H1 (cell line): ENCODE measurements around the gene DOCK11. TPM values are rescaled to one million over a fixed set of nuclear protein-coding genes. Genes with fewer than 3 reads are reported as not detected.
"Not testable (repeated sequence)": the region's sequence is repeated elsewhere in the genome, so short reads cannot be mapped to it uniquely, and the experiment has no call there.

ENCODE experiments used
- CTCF ChIA-PET: fragments of 300-600 bp; sonication (Branson Sonifier 250); formaldehyde crosslinking; loops from one replicate; lab custom pipeline; 2021; ENCODE audit not compliant: partially characterized antibody; lab: Charles Lee
- POLR2A ChIA-PET: fragments of 300-600 bp; sonication (Branson Sonifier 250); formaldehyde crosslinking; loops from one replicate; lab custom pipeline; 2021; ENCODE audit warnings: inconsistent platforms; ENCODE audit not compliant: partially characterized antibody; lab: Charles Lee
- DNase-seq, 2 experiments: peaks; one replicate each; pipeline versions ENCODE4 v3.0.0 to v3.0.0-alpha.2; 2010 to 2022; ENCODE audit warnings: low spot score in 2 of 2, low read depth in 1 of 2, mixed read lengths in 1 of 2
- FAIRE-seq: peaks from 2 replicates; lab custom pipeline; 2011; peaks lifted over from hg19 to GRCh38; lab: Jason Lieb, UNC
- H2AFZ ChIP-seq: 2 replicates; pipeline ENCODE4 v1.8.1; 2012; ENCODE audit warnings: low read length, inconsistent platforms
- H2AK5ac ChIP-seq: 2 replicates; pipeline ENCODE4 v1.6.1; 2013; ENCODE audit warnings: low read depth, low read length
- H2BK120ac ChIP-seq: replicated peaks from 2 replicates; pipeline ENCODE3; 2013; ENCODE audit warnings: low read depth, low read length, inconsistent platforms
- H2BK12ac ChIP-seq: 2 replicates; pipeline ENCODE4 v1.6.1; 2013; ENCODE audit warnings: low read depth, low read length
- H2BK15ac ChIP-seq: 2 replicates; pipeline ENCODE4 v1.6.1; 2013; ENCODE audit warnings: low read length
- H2BK20ac ChIP-seq: 2 replicates; pipeline ENCODE4 v1.6.1; 2013; ENCODE audit warnings: low read length
- H2BK5ac ChIP-seq: 2 replicates; pipeline ENCODE4 v1.6.1; 2013; ENCODE audit warnings: low read depth, low read length
- H3K14ac ChIP-seq: 2 replicates; pipeline ENCODE4 v1.6.1; 2013; ENCODE audit warnings: inconsistent platforms; ENCODE audit not compliant: insufficient read length
- H3K18ac ChIP-seq: 2 replicates; pipeline ENCODE4 v1.6.1; 2013; ENCODE audit warnings: low read length; ENCODE audit errors: extremely low read depth
- H3K23ac ChIP-seq: 2 replicates; pipeline ENCODE4 v1.6.1; 2013; ENCODE audit warnings: inconsistent platforms; ENCODE audit not compliant: insufficient read length
- H3K23me2 ChIP-seq: 2 replicates; pipeline ENCODE4 v1.6.1; 2013; ENCODE audit warnings: low read depth, low read length
- H3K27ac ChIP-seq: 2 replicates; pipeline ENCODE4 v1.6.1; 2011; ENCODE audit warnings: low read depth, low read length, inconsistent platforms
- H3K27me3 ChIP-seq, 4 experiments: replicated peaks in 1 of 4; 1 replicate in 1 of 4; 2 replicates in 3 of 4; pipeline versions ENCODE4 v1.6.1 to v1.8.1; 2011 to 2013; ENCODE audit warnings: low read length in 3 of 4, mild to moderate bottlenecking in 3 of 4, inconsistent platforms in 2 of 4, mixed read lengths in 2 of 4, moderate library complexity in 1 of 4; ENCODE audit not compliant: control insufficient read depth in 3 of 4, insufficient read depth in 3 of 4; ENCODE audit errors: extremely low read depth in 1 of 4
- H3K36me3 ChIP-seq, 4 experiments: 2 replicates each; pipeline versions ENCODE4 v1.6.1 to v1.8.1; 2011 to 2013; ENCODE audit warnings: mild to moderate bottlenecking in 4 of 4, low read length in 3 of 4, moderate library complexity in 2 of 4, control low read depth in 1 of 4, inconsistent platforms in 1 of 4; ENCODE audit not compliant: insufficient read depth in 4 of 4, control insufficient read depth in 2 of 4
- H3K4ac ChIP-seq: replicated peaks from 2 replicates; pipeline ENCODE3; 2013; ENCODE audit warnings: low read length, low read depth, mixed read lengths, inconsistent platforms; ENCODE audit not compliant: insufficient read length
- H3K4me1 ChIP-seq, 4 experiments: replicated peaks in 1 of 4; 1 replicate in 1 of 4; 2 replicates in 3 of 4; pipeline versions ENCODE4 v1.6.1 to v1.8.1; 2011 to 2013; ENCODE audit warnings: low read length in 3 of 4, inconsistent platforms in 2 of 4, mixed read lengths in 1 of 4; ENCODE audit not compliant: insufficient read depth in 4 of 4, control insufficient read depth in 3 of 4
- H3K4me2 ChIP-seq, 2 experiments: 2 replicates each; pipeline versions ENCODE4 v1.6.1 to v1.8.1; 2011 to 2013; ENCODE audit warnings: low read depth in 2 of 2, low read length in 2 of 2, control low read depth in 1 of 2, inconsistent platforms in 1 of 2, mild to moderate bottlenecking in 1 of 2; ENCODE audit not compliant: insufficient read depth in 1 of 2
- H3K4me3 ChIP-seq, 4 experiments: fragments of 200-600, 300-600 bp in 1 of 4; sonication (generic), shearing (Covaris generic), sonication (Bioruptor Twin) in 1 of 4; 2 replicates each; pipeline versions ENCODE4 v1.5.1 to v1.8.1; 2011 to 2016; ENCODE audit warnings: low read length in 4 of 4, low read depth in 3 of 4, control low read depth in 2 of 4, inconsistent platforms in 2 of 4, mild to moderate bottlenecking in 2 of 4, mixed read lengths in 1 of 4, moderate library complexity in 1 of 4; ENCODE audit not compliant: insufficient read depth in 2 of 4; ENCODE audit errors: extremely low read depth in 1 of 4
- H3K56ac ChIP-seq: replicated peaks from 2 replicates; pipeline ENCODE3; 2013; ENCODE audit warnings: low read depth, mild to moderate bottlenecking, mixed read lengths, low read length, inconsistent platforms; ENCODE audit not compliant: insufficient read length
- H3K79me1 ChIP-seq: 2 replicates; pipeline ENCODE4 v1.6.1; 2013; ENCODE audit warnings: low read depth, low read length, control low read depth
- H3K79me2 ChIP-seq, 2 experiments: 2 replicates each; pipeline versions ENCODE4 v1.6.1 to v1.8.1; 2012 to 2013; ENCODE audit warnings: low read length in 2 of 2, mild to moderate bottlenecking in 2 of 2, inconsistent platforms in 1 of 2; ENCODE audit not compliant: insufficient read depth in 2 of 2, control insufficient read depth in 1 of 2
- H3K9ac ChIP-seq, 4 experiments: replicated peaks in 1 of 4; 1 replicate in 1 of 4; 2 replicates in 3 of 4; pipeline versions ENCODE4 v1.6.1 to v1.8.1; 2011 to 2013; ENCODE audit warnings: low read depth in 3 of 4, low read length in 3 of 4, control low read depth in 2 of 4, mild to moderate bottlenecking in 2 of 4, moderate library complexity in 2 of 4, inconsistent platforms in 1 of 4; ENCODE audit errors: extremely low read depth in 1 of 4
- H3K9me3 ChIP-seq, 2 experiments: 2 replicates each; pipeline versions ENCODE4 v1.6.1 to v1.8.1; 2012 to 2013; ENCODE audit warnings: mild to moderate bottlenecking in 2 of 2, moderate library complexity in 2 of 2, control low read depth in 1 of 2, inconsistent platforms in 1 of 2, low read depth in 1 of 2, low read length in 1 of 2, mixed read lengths in 1 of 2; ENCODE audit not compliant: insufficient read depth in 2 of 2
- H4K20me1 ChIP-seq, 2 experiments: replicated peaks in 1 of 2; 2 replicates each; pipeline versions ENCODE3 to v1.8.1; 2011 to 2013; ENCODE audit warnings: inconsistent platforms in 2 of 2, low read length in 2 of 2, mild to moderate bottlenecking in 1 of 2; ENCODE audit not compliant: insufficient read depth in 2 of 2, control insufficient read depth in 1 of 2
- H4K5ac ChIP-seq: 2 replicates; pipeline ENCODE4 v1.6.1; 2013; ENCODE audit warnings: low read length, low read depth, mixed read lengths, inconsistent platforms; ENCODE audit not compliant: insufficient read length
- H4K8ac ChIP-seq: 2 replicates; pipeline ENCODE4 v1.8.0; 2013; ENCODE audit warnings: mild to moderate bottlenecking, moderate library complexity, low read length, inconsistent platforms; ENCODE audit not compliant: insufficient read depth; ENCODE audit errors: extremely low read depth
- H4K91ac ChIP-seq: replicated peaks from 2 replicates; pipeline ENCODE3; 2013; ENCODE audit warnings: low read length, mixed read lengths, inconsistent platforms; ENCODE audit not compliant: insufficient read length
- WGBS, 2 experiments: shearing (Covaris generic) in 1 of 2; methylation state at CpG; one replicate each; pipeline versions ENCODE4 v1.1.6 to v1.1.7; 2013 to 2015; ENCODE audit warnings: low lambda C conversion rate in 2 of 2, mixed read lengths in 2 of 2, inconsistent platforms in 1 of 2, low coverage in 1 of 2, missing lambda C conversion rate in 1 of 2; ENCODE audit not compliant: insufficient replicate concordance in 2 of 2, insufficient coverage in 1 of 2, insufficient read length in 1 of 2; ENCODE audit errors: extremely low coverage in 1 of 2, missing lambda C conversion rate in 1 of 2; 5-methylcytosine and 5-hydroxymethylcytosine counted together
- polyA plus RNA-seq, 7 experiments: library from polyadenylated mRNA; depleted of rRNA in 3 of 7; stranded (reverse) in 5 of 7; unstranded in 2 of 7; fragments of >200 nt in 5 of 7; fragments of 200-250 nt in 2 of 7; gene quantifications; 1 replicate in 5 of 7; 2 replicates in 1 of 7; 4 replicates in 1 of 7; pipeline versions ENCODE4 v1.2.1 to v1.2.3, GENCODE V29; 2011 to 2013; ENCODE audit warnings: missing spikeins in 2 of 7, mixed read lengths in 2 of 7
- total RNA-seq: library from RNA; stranded (reverse); fragmentation: NEBNext Ultra II Directional; extraction: Animal tissue kit (Norgen Biotek cat#: 25700); gene quantifications from 2 replicates; pipeline ENCODE4 v1.2.1, GENCODE V29; 2021

The DOCK11 gene
- total and polyA plus RNA-seq, 2 of the 8 experiments (the other 6 are each of a cell fraction or from before 2014, with no cell fraction given) = 4.9 to 12.0 TPM

- 100% methylated on average over 1 of the region's 3 CpGs; no CpG with 5 or more reads in 1 of the 2 experiments for WGBS, 2 experiments
- H3K23me2 ChIP-seq, H3K4me3 ChIP-seq, POLR2A ChIA-PET, H2BK15ac ChIP-seq, H3K9ac ChIP-seq, H3K9me3 ChIP-seq, H3K4me1 ChIP-seq, H2BK120ac ChIP-seq, H2BK12ac ChIP-seq, H3K23ac ChIP-seq, H2AFZ ChIP-seq, H3K56ac ChIP-seq, H4K20me1 ChIP-seq, H3K36me3 ChIP-seq, H2BK5ac ChIP-seq, H3K79me1 ChIP-seq, H4K8ac ChIP-seq, H3K18ac ChIP-seq, H2AK5ac ChIP-seq, H3K4me2 ChIP-seq, DNase-seq, H3K4ac ChIP-seq, H3K27ac ChIP-seq, H3K27me3 ChIP-seq, H2BK20ac ChIP-seq, H4K5ac ChIP-seq, FAIRE-seq, H4K91ac ChIP-seq, H3K14ac ChIP-seq, H3K79me2 ChIP-seq: not testable (repeated sequence)
- CTCF ChIA-PET = interaction anchor here (1.1 kb wide), 1 partner anchor 18 kb away, joined by 3 read pairs; no protein-coding TSS in a partner anchor
Observed at GRCh38 chrX:118582926-118583325, 87.3 kb downstream of the DOCK11 start.
